ENCODE results near the gene EXD3. TPM values are rescaled to one million over a fixed set of nuclear protein-coding genes. Genes with fewer than 3 reads are reported as not detected.
A peak's percentile ranks its signal among the peaks of the same experiment; 100 is the strongest.

The EXD3 gene
- total RNA-seq, 3 donors from 2014 or later = 7.7 to 28.7 (median 20.6) TPM

- no peak for DNase-seq (ENCODE audit: low spot score in 2 of 2)
These were observed 54.4 kb downstream of the EXD3 start for GRCh38 chr9:137368431-137369035.

GRCh38 chr9:137367506-137368430 is 55.2 kb downstream of the EXD3 start:
- Histone ChIP-seq H3K4me3 (no peak overlapping the region), H3K27ac (peak overlapping the region in 1 of 2 donors; percentile 38), H3K9me3 (no peaks in the 10 kb centered on the region), H3K27me3 (no peaks in the 10 kb centered on the region), H3K4me1 (no peaks in the 10 kb centered on the region), H3K36me3 (no peaks in the 10 kb centered on the region)
- intact Hi-C loops (cut with DNase I; ENCODE audit: low total_unique reads) = no loop called here
- no peak for DNase-seq (ENCODE audit: low spot score in 2 of 2)
- no peak for TF ChIP-seq CTCF (IDR thresholded peaks at IDR 0.05)

More at GRCh38 chr9:137368431-137369035, 54.4 kb downstream of the EXD3 start:
- Histone ChIP-seq H3K9me3 (no peaks in the 10 kb centered on the region), H3K36me3 (no peaks in the 10 kb centered on the region), H3K4me3 (no peak overlapping the region), H3K27ac (peak overlapping the region in 1 of 2 donors; percentile 38), H3K4me1 (no peaks in the 10 kb centered on the region), H3K27me3 (no peaks in the 10 kb centered on the region)
- intact Hi-C loops (cut with DNase I; ENCODE audit: low total_unique reads) = no loop called here
- TF ChIP-seq POLR2AphosphoS5 (IDR thresholded peaks at IDR 0.05) = no peak
- no peak for TF ChIP-seq CTCF (IDR thresholded peaks at IDR 0.05)
- no peak for TF ChIP-seq POLR2A (IDR thresholded peaks at IDR 0.05)

GRCh38 chr9:137366891-137367381 is 56.0 kb downstream of the EXD3 start:
- TF ChIP-seq POLR2AphosphoS5 (IDR thresholded peaks at IDR 0.05) = no peak
- TF ChIP-seq POLR2A (IDR thresholded peaks at IDR 0.05) = no peak
- TF ChIP-seq CTCF (IDR thresholded peaks at IDR 0.05) = no peak
- H3K4me1 ChIP-seq = no peaks in the 10 kb centered on the region
- no peak overlapping the region for H3K27ac ChIP-seq
- no peaks in the 10 kb centered on the region for H3K36me3 ChIP-seq
- DNase-seq (ENCODE audit: low spot score in 2 of 2) = no peak
- H3K4me3 ChIP-seq = no peak overlapping the region
- no peaks in the 10 kb centered on the region for H3K9me3 ChIP-seq
- no peaks in the 10 kb centered on the region for H3K27me3 ChIP-seq
- intact Hi-C loops (cut with DNase I; ENCODE audit: low total_unique reads) = no loop called here

GRCh38 chr9:137366445-137366810 is 56.5 kb downstream of the EXD3 start:
- intact Hi-C loops (cut with DNase I; ENCODE audit: low total_unique reads) = no loop called here
- H3K27me3 ChIP-seq = no peaks in the 10 kb centered on the region
- no peaks in the 10 kb centered on the region for H3K36me3 ChIP-seq
- H3K4me3 ChIP-seq = no peak overlapping the region
- no peaks in the 10 kb centered on the region for H3K9me3 ChIP-seq
- DNase-seq (ENCODE audit: low spot score in 2 of 2) = no peak
- no peaks in the 10 kb centered on the region for H3K4me1 ChIP-seq
- TF ChIP-seq POLR2AphosphoS5 (IDR thresholded peaks at IDR 0.05) (no peak), POLR2A (IDR thresholded peaks at IDR 0.05) (no peak), CTCF (IDR thresholded peaks at IDR 0.05) (no peak)
- no peak overlapping the region for H3K27ac ChIP-seq

Measured in breast epithelium (tissue), 4 donors.